ENCODE measurements around the gene CCDC138. TPM values are rescaled to one million over a fixed set of nuclear protein-coding genes. Genes with fewer than 3 reads are reported as not detected.

The CCDC138 gene
- total RNA-seq, 1 experiment from 2014 or later = 4.3 TPM

- TF ChIP-seq CTCF (IDR thresholded peaks at IDR 0.05; ENCODE audit: unreplicated experiment) = no peak
- H3K9me3 Mint-ChIP-seq (ENCODE audit: unreplicated experiment) = no peaks in the 10 kb centered on the region
- CTCF ChIA-PET = interaction anchor here (2.9 kb wide), 1 partner anchor 12 kb away, joined by 16 read pairs; no protein-coding TSS in a partner anchor
- no peak for DNase-seq (ENCODE audit: unreplicated experiment)
- H3K4me3 Mint-ChIP-seq (ENCODE audit: unreplicated experiment) = no peak overlapping the region
- BruUV-seq (replicated peaks) = no TSS peak
- intact Hi-C loops (cut with micrococcal nuclease) = no loop called here
- POLR2A ChIA-PET = no interaction called here
- no peaks in the 10 kb centered on the region for H3K36me3 Mint-ChIP-seq (ENCODE audit: insufficient read depth, unreplicated experiment)
- peaks cover 9% of the 10 kb centered on the region for H3K4me1 Mint-ChIP-seq (ENCODE audit: insufficient read depth, unreplicated experiment)
- peaks cover 10% of the 10 kb centered on the region for H3K27me3 Mint-ChIP-seq (ENCODE audit: insufficient read depth, unreplicated experiment)
- no peak overlapping the region for H3K27ac Mint-ChIP-seq (ENCODE audit: low read depth, unreplicated experiment)
Measured at GRCh38 chr2:108917526-108917925, 131.0 kb downstream of the CCDC138 start.

- no peak for TF ChIP-seq CTCF (IDR thresholded peaks at IDR 0.05; ENCODE audit: unreplicated experiment)
- no TSS peak for BruUV-seq (replicated peaks)
- Mint-ChIP-seq H3K27me3 (ENCODE audit: insufficient read depth, unreplicated experiment) (peaks cover 10% of the 10 kb centered on the region), H3K9me3 (ENCODE audit: unreplicated experiment) (no peaks in the 10 kb centered on the region), H3K27ac (ENCODE audit: low read depth, unreplicated experiment) (no peak overlapping the region), H3K4me3 (ENCODE audit: unreplicated experiment) (no peak overlapping the region), H3K4me1 (ENCODE audit: insufficient read depth, unreplicated experiment) (peaks cover 17% of the 10 kb centered on the region), H3K36me3 (ENCODE audit: insufficient read depth, unreplicated experiment) (no peaks in the 10 kb centered on the region)
- CTCF ChIA-PET = interaction anchor here (2.4 kb wide), 1 partner anchor 10 kb away, joined by 7 read pairs; no protein-coding TSS in a partner anchor
- DNase-seq (ENCODE audit: unreplicated experiment) = no peak
- intact Hi-C loops (cut with micrococcal nuclease) = no loop called here
- POLR2A ChIA-PET = no interaction called here
Measured at GRCh38 chr2:108918156-108918874, 131.7 kb downstream of the CCDC138 start.

- H3K27me3 Mint-ChIP-seq (ENCODE audit: insufficient read depth, unreplicated experiment) = peaks cover 10% of the 10 kb centered on the region
- TF ChIP-seq CTCF (IDR thresholded peaks at IDR 0.05; ENCODE audit: unreplicated experiment) = no peak
- DNase-seq (ENCODE audit: unreplicated experiment) = no peak
- CTCF ChIA-PET = interaction anchor here (2.4 kb wide), 1 partner anchor 10 kb away, joined by 7 read pairs; no protein-coding TSS in a partner anchor
- no TSS peak for BruUV-seq (replicated peaks)
- H3K4me3 Mint-ChIP-seq (ENCODE audit: unreplicated experiment) = no peak overlapping the region
- H3K36me3 Mint-ChIP-seq (ENCODE audit: insufficient read depth, unreplicated experiment) = no peaks in the 10 kb centered on the region
- POLR2A ChIA-PET = no interaction called here
- H3K4me1 Mint-ChIP-seq (ENCODE audit: insufficient read depth, unreplicated experiment) = peaks cover 19% of the 10 kb centered on the region
- H3K9me3 Mint-ChIP-seq (ENCODE audit: unreplicated experiment) = no peaks in the 10 kb centered on the region
- intact Hi-C loops (cut with micrococcal nuclease) = no loop called here
- no peak overlapping the region for H3K27ac Mint-ChIP-seq (ENCODE audit: low read depth, unreplicated experiment)
Measured at GRCh38 chr2:108918941-108919341, 132.4 kb downstream of the CCDC138 start.

- no peak overlapping the region for H3K27ac Mint-ChIP-seq (ENCODE audit: low read depth, unreplicated experiment)
- no peak for DNase-seq (ENCODE audit: unreplicated experiment)
- POLR2A ChIA-PET = no interaction called here
- CTCF ChIA-PET = interaction anchor here (0.6 to 2.4 kb wide), 2 partner anchors 9 to 64 kb away, joined by 3 to 7 read pairs; no protein-coding TSS in a partner anchor
- H3K4me1 Mint-ChIP-seq (ENCODE audit: insufficient read depth, unreplicated experiment) = peaks cover 19% of the 10 kb centered on the region
- no peak overlapping the region for H3K4me3 Mint-ChIP-seq (ENCODE audit: unreplicated experiment)
- no peaks in the 10 kb centered on the region for H3K9me3 Mint-ChIP-seq (ENCODE audit: unreplicated experiment)
- no peak for TF ChIP-seq CTCF (IDR thresholded peaks at IDR 0.05; ENCODE audit: unreplicated experiment)
- H3K36me3 Mint-ChIP-seq (ENCODE audit: insufficient read depth, unreplicated experiment) = no peaks in the 10 kb centered on the region
- peaks cover 10% of the 10 kb centered on the region for H3K27me3 Mint-ChIP-seq (ENCODE audit: insufficient read depth, unreplicated experiment)
- BruUV-seq (replicated peaks) = no TSS peak
- intact Hi-C loops (cut with micrococcal nuclease) = no loop called here
Measured at GRCh38 chr2:108919571-108920373, 133.2 kb downstream of the CCDC138 start.
